SJCRH30 (cell line): Measurements from ENCODE around the gene TOR4A. TPM values are rescaled to one million over a fixed set of nuclear protein-coding genes. Genes with fewer than 3 reads are reported as not detected.
"Not testable (repeated sequence)": the region's sequence is repeated elsewhere in the genome, so short reads cannot be mapped to it uniquely, and the experiment has no call there.

ENCODE experiments used
- DNase-seq, 2 experiments: peaks; one replicate each; pipeline ENCODE4 v3.0.0-alpha.2; 2015 to 2020
- H3K27ac ChIP-seq: fragments of 250-450 bp; sonication (Bioruptor Pico); 2 replicates; pipeline ENCODE4 v1.5.1; 2020; ENCODE audit warnings: mild to moderate bottlenecking, moderate library complexity
- H3K27me3 ChIP-seq: fragments of 250-450 bp; sonication (Bioruptor Pico); 2 replicates; pipeline ENCODE4 v1.5.1; 2020; ENCODE audit warnings: mild to moderate bottlenecking, moderate library complexity
- H3K36me3 ChIP-seq: fragments of 250-450 bp; sonication (Bioruptor Pico); 2 replicates; pipeline ENCODE4 v1.5.1; 2020; ENCODE audit warnings: mild to moderate bottlenecking, moderate library complexity
- H3K4me1 ChIP-seq: fragments of 250-450 bp; sonication (Bioruptor Pico); 2 replicates; pipeline ENCODE4 v1.5.1; 2020; ENCODE audit warnings: mild to moderate bottlenecking, moderate library complexity
- H3K4me3 ChIP-seq: fragments of 250-450 bp; sonication (Bioruptor Pico); 2 replicates; pipeline ENCODE4 v1.5.1; 2020; ENCODE audit warnings: mild to moderate bottlenecking, moderate library complexity
- H3K9me3 ChIP-seq: fragments of 250-450 bp; sonication (Bioruptor Pico); replicated peaks from 2 replicates; pipeline ENCODE4 v1.5.1; 2020; ENCODE audit warnings: mild to moderate bottlenecking, moderate library complexity
- total RNA-seq: library from RNA; depleted of rRNA; stranded (reverse); fragments of >200 nt; shearing (Covaris generic); gene quantifications from 2 replicates; pipeline ENCODE4 v1.2.3, GENCODE V29; 2014

TOR4A gene
- total RNA-seq, 1 experiment from 2014 or later, result 4.0 TPM

DNA sequence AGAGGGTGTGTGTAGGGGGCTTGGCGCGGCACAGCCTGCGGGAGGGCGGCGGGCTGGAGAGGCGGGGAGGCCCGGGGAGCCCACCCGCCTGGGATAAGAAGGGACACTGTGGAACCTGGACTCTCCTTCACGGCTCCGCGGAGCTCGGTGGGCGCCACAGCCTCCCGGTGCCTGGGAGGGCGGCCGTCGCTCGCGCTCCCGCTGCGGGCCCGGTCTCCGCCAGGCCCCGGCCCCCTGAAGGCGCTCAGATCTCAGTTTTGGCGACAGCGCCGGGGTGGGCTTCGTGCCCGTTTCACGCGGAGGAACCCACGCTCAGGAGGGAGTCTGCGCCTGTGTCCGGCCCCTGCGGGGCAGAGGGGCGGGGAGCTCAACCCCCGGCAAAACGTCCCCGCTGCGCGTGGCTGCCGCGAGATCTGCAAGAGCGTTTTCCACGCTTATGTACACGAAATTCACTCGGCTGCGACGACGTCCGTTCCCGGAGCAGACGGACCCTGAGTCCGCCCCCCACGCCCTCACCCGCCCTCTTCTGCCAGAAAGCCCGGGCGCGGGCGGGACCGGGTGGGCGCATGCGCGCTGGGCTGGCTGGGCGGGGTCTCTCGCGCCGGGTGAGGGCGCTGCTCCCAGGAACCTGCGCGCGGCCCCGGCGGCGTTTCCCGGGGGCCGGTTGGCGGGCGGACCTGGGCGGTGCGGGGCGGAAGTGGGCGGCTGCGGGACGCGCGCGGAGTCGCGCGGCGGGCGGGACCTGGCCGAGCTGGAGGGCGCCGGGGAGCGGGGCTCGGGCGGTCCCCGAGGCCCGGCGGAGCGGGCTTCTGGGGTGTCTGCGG, 22.7 kb upstream of the TOR4A start, which contains the start of gene NELFB:
TSS of gene NELFB (plus strand) at position 704 of the 824 bp plus-strand sequence.
- Histone ChIP-seq H3K4me1 (peaks cover 8% of the 10 kb centered on the region), H3K27me3 (peaks cover 4% of the 10 kb centered on the region), H3K36me3 (peaks cover 9% of the 10 kb centered on the region; the same call in 1 of the 2 replicates), H3K9me3 (no peaks in the 10 kb centered on the region), H3K27ac (peak within 1 kb of the TSS; percentile 37; the same call in 1 of the 2 replicates), H3K4me3 (peak within 1 kb of the TSS; percentile 98)
- DNase-seq, result peak; percentile 93 to 94

DNA sequence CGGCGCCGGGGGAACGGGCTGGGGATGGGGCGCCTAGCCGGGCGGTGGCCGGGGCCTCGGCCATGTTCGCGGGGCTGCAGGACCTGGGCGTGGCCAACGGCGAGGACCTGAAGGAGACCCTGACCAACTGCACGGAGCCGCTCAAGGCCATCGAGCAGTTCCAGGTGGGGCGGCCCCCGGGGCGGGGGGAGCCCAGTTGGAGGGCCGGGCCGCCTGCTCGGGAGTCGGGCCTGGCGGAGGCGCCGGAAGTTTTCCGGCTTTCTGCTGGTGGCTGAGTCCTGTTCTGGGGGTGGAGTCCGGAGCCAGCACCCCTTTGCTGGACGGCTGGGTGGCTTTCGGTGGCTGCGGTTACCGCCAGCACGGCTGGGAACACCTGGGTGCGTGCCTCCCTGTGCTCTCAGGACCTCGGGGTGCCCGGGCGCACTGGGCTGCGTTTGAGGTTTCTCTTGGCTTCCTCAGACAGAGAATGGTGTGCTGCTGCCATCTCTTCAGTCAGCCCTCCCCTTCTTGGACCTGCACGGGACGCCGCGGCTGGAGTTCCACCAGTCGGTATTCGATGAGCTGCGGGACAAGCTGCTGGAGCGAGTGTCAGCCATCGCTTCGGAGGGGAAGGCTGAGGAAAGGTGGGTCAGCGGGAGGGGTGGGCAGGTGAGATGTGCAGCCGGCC, 21.9 kb upstream of the TOR4A start:
- no peaks in the 10 kb centered on the region; the same call in 1 of the 2 replicates for H3K27me3 ChIP-seq
- H3K27ac ChIP-seq, result peak overlapping the region; percentile 37; the same call in 1 of the 2 replicates
- H3K4me3 ChIP-seq, result peak overlapping the region; percentile 98
- peaks cover 11% of the 10 kb centered on the region; the same call in 1 of the 2 replicates for H3K36me3 ChIP-seq
- peak; percentile 67 to 73 for DNase-seq
- no peaks in the 10 kb centered on the region for H3K9me3 ChIP-seq
- peaks cover 8% of the 10 kb centered on the region for H3K4me1 ChIP-seq

DNA sequence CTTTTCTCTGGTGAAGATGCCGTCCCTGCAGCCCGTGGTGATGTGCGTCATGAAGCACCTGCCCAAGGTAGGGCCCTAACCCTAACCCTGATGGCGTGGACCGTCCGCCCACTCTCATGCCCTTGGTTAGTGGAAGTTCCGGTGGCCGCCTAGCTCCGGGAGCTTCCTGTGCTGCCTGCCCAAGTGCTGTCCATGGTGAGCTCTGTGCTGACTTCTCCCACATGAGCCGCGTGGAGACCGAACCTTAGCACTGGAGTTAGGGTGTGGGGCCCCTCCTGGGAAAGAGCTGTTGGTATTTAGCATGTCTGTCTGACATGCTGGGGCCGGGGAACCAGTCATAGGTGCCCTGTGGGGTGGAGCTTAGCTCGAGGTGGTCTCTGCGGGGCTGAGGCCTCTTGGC, 21.2 kb upstream of the TOR4A start:
- H3K27ac ChIP-seq, result no peak overlapping the region
- no peaks in the 10 kb centered on the region for H3K9me3 ChIP-seq
- H3K36me3 ChIP-seq, result peaks cover 11% of the 10 kb centered on the region; the same call in 1 of the 2 replicates
- no peak for DNase-seq
- H3K4me1 ChIP-seq, result peaks cover 8% of the 10 kb centered on the region
- no peaks in the 10 kb centered on the region for H3K27me3 ChIP-seq
- peak overlapping the region; percentile 98; the same call in 1 of the 2 replicates for H3K4me3 ChIP-seq

DNA sequence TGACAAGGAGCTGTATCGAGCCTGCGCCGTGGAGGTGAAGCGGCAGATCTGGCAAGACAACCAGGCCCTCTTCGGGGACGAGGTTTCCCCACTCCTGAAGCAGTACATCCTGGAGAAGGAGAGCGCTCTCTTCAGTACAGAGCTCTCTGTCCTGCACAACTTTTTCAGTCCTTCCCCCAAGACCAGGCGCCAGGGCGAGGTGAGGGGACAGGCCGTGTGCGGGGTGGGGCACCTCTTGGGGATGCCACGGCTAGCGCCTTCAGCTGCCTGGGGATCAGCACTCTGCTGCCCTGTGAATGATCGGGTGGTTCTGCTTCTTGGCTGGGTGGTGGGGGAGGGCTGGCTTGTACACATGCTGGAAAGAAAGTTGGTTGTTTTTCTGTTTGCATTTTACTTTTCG, 20.7 kb upstream of the TOR4A start:
- Histone ChIP-seq H3K4me1 (peaks cover 8% of the 10 kb centered on the region), H3K4me3 (no peak overlapping the region), H3K27ac (no peak overlapping the region), H3K9me3 (no peaks in the 10 kb centered on the region), H3K27me3 (no peaks in the 10 kb centered on the region), H3K36me3 (peaks cover 11% of the 10 kb centered on the region; the same call in 1 of the 2 replicates)
- no peak for DNase-seq

DNA sequence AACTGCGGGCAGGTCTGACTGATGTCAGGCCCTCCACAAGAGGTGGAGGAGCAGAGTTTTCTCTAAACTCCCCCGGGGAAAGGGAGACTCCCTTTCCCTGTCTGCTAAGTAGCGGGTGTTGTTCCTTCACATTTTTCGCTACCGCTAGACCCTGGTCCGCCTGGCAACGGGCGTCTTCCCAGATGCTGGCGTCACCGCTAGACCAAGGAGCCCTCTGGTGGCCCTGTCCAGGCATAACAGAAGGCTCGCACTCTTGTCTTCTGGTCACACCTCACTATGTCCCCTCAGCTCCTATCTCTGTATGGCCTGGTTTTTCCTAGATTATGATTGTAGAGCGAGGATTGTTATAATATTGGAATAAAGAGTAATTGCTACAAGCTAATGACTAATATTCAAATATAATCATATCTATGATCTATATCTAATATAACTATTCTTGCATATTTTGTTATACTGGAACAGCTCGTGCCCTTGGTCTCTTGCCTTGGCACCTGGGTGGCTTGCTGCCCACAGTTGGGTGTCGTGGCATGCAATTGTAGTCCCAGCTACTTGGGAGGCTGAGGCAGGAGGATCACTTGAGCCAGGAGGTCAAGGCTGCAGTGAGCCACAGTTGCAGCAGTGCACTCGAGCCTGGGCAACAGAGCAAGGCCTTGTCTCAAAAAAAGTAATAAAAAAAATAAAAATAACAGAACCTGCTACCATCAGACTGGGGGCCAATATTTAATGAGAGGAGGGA, 15.2 kb upstream of the TOR4A start:
- not testable (repeated sequence) for H3K4me3 ChIP-seq, H3K27ac ChIP-seq, DNase-seq, H3K27me3 ChIP-seq, H3K4me1 ChIP-seq, H3K9me3 ChIP-seq
- H3K36me3 ChIP-seq, result peaks cover 38% of the 10 kb centered on the region

DNA sequence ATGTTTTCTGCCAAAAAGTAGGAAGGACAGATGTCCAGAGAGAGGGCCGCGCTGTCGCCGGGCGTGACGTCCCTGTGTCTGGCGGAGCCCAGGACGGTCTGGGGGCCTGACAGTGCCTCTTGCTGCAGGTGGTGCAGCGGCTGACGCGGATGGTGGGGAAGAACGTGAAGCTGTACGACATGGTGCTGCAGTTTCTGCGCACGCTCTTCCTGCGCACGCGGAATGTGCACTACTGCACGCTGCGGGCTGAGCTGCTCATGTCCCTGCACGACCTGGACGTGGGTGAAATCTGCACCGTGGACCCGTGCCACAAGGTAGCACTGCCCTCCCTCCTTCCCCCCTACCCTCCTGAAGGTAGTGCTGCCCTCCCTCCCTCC, 14.6 kb upstream of the TOR4A start:
- DNase-seq, result no peak
- no peaks in the 10 kb centered on the region for H3K4me1 ChIP-seq
- H3K36me3 ChIP-seq, result peaks cover 42% of the 10 kb centered on the region
- no peaks in the 10 kb centered on the region for H3K9me3 ChIP-seq
- H3K4me3 ChIP-seq, result no peak overlapping the region
- H3K27ac ChIP-seq, result no peak overlapping the region
- H3K27me3 ChIP-seq, result no peaks in the 10 kb centered on the region

DNA sequence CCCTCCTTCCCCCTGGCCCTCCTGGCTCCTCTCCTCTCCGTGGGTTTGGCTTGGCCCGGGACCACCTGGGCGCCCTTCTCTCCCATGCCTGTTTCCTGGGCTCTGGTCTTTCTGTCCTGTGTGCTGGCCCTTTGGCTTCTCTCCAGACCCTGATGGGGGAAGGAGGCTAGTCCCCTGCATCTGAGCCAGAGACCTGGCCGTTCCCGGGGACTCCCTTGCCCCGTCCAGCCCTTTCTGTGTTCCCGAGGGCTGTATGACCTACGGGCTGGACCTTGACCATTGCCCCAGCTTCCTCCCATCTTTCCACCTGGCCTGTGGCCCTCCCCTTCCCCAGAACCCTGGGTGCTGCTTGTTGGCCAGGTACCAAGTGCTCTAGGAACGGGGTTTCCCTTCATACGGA, 14.0 kb upstream of the TOR4A start:
- H3K36me3 ChIP-seq, result peaks cover 44% of the 10 kb centered on the region

DNA sequence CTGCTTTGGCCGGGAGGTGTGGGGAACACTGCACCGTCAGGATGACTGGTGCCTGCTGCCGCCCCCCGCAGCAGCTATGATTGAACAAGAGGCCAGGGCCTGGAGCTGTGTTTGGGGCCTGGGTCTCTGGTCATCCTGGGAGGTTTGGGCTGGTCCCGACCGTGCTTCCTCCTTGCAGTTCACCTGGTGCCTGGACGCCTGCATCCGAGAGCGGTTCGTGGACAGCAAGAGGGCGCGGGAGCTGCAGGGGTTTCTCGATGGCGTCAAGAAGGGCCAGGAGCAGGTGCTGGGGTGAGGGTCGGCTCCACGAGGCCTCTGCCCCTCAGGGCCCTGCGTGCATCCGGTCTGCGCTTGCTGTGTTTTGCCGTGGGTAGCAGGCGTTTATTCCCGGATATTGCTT, 13.5 kb upstream of the TOR4A start:
- Histone ChIP-seq H3K27ac (no peak overlapping the region), H3K9me3 (no peaks in the 10 kb centered on the region), H3K27me3 (no peaks in the 10 kb centered on the region), H3K36me3 (peaks cover 39% of the 10 kb centered on the region), H3K4me1 (no peaks in the 10 kb centered on the region), H3K4me3 (no peak overlapping the region)
- DNase-seq, result no peak

More for the DNA sequence above, 14.0 kb upstream of the TOR4A start:
- no peak for DNase-seq
- H3K4me1 ChIP-seq, result no peaks in the 10 kb centered on the region
- H3K9me3 ChIP-seq, result no peaks in the 10 kb centered on the region
- H3K27ac ChIP-seq, result no peak overlapping the region
- no peak overlapping the region for H3K4me3 ChIP-seq
- no peaks in the 10 kb centered on the region for H3K27me3 ChIP-seq

DNA sequence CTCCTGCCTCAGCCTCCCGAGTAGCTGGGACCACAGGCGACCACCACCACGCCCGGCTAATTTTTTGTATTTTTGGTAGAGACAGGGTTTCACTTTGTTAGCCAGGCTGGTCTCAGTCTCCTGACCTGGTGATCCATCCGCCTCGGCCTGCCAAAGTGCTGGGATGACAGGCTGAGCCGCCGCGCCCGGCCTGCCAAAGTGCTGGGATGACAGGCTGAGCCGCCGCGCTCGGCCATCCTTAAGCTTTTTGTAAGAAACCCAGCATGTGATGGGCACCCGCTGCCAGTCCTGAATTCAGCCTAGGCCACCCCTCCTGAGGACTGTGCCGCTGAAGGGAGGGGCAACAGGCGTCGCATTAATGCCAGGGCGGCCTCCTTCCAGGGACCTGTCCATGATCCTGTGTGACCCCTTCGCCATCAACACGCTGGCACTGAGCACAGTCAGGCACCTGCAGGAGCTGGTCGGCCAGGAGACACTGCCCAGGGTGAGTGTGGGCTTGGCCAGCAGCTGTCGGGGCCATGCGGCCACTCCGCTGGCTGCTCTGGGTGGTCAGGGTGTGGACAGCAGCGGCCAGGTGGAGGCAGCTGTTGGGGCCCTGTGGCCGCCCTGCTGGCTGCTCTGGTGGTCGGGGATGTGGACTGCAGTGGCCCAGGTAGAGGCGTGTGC, 11.9 kb upstream of the TOR4A start:
- DNase-seq, result no peak
- Histone ChIP-seq H3K4me1 (no peaks in the 10 kb centered on the region), H3K27me3 (no peaks in the 10 kb centered on the region), H3K27ac (no peak overlapping the region), H3K36me3 (peaks cover 41% of the 10 kb centered on the region), H3K4me3 (no peak overlapping the region), H3K9me3 (no peaks in the 10 kb centered on the region)

DNA sequence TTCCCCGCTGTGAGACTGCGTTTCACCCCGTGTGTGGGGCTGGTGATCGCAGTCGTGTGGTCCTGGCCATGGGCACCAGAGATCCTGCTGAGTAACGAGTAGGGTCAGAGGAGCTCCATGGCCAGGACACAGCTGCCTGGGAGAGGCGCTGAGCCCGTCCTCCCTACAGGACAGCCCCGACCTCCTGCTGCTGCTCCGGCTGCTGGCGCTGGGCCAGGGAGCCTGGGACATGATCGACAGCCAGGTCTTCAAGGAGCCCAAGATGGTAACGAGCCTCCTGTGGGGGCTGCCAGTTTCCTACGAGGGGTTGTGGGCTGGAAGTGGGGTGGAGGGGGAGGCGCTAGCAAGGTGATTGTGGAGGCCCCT, 11.4 kb upstream of the TOR4A start:
- Histone ChIP-seq H3K9me3 (no peaks in the 10 kb centered on the region), H3K27ac (no peak overlapping the region), H3K4me1 (no peaks in the 10 kb centered on the region), H3K4me3 (no peak overlapping the region), H3K36me3 (peaks cover 41% of the 10 kb centered on the region), H3K27me3 (no peaks in the 10 kb centered on the region)
- DNase-seq, result no peak

DNA sequence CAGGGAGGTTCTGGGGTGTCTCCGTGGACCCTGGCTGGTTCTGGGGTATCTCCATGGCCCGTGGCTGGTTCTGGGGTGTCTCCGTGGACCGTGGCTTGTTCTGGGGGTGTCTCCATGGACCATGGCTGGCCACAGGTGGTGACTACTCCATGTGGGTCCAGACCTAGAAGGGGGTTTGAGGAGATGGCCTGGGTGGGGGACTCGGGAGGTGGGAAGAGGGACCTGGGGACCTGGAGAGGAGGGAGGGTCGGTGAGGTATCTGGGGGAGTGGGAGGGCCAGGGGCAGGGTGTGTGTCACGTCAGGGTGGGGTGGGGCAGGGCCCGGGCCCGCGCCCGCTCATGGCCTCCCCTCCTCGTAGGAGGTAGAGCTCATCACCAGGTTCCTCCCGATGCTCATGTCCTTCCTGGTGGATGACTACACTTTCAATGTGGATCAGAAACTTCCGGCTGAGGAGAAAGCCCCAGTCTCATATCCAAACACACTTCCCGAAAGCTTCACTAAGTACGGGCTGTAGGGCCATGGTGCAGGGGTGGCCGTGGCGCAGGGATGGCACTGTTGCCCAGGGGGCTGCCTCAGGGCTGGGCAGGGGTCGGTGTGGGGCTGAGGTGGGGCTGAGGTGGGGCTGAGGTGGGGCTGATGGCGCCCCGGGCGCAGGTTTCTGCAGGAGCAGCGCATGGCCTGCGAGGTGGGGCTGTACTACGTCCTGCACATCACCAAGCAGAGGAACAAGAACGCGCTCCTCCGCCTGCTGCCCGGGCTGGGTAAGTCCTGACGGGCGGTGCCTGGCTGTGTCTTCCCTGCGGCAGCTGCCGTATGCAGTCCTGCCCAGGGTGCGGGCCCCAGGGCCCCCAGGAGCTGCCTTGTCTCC, 10.7 kb upstream of the TOR4A start:
- Histone ChIP-seq H3K4me3 (no peak overlapping the region), H3K27ac (no peak overlapping the region), H3K27me3 (no peaks in the 10 kb centered on the region), H3K36me3 (peaks cover 41% of the 10 kb centered on the region), H3K9me3 (no peaks in the 10 kb centered on the region), H3K4me1 (no peaks in the 10 kb centered on the region)
- no peak for DNase-seq

DNA sequence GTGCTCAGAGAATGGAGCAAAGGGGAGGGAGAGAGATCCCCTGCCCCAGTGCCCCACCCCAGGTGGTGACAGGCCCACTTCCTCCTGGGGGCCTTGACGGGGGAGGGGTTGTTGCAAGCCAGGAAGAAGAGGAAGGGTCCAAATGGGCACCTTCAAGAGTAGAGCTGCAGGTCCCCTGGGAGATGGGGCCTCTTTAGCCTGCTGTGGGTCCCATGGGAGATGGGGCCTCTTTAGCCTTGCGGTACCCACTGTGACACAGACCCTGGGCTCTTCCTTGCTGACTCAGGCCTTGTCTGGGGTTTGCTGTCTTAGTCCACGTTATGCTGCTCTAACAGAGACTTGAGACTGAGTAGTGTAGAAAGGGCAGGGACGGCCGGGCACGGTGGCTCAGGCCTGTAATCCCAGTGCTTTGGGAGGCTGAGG, 9.6 kb upstream of the TOR4A start:
- Histone ChIP-seq H3K36me3 (peaks cover 43% of the 10 kb centered on the region), H3K4me1 (no peaks in the 10 kb centered on the region), H3K9me3 (no peaks in the 10 kb centered on the region), H3K27ac (no peak overlapping the region), H3K27me3 (no peaks in the 10 kb centered on the region), H3K4me3 (no peak overlapping the region)
- no peak for DNase-seq

DNA sequence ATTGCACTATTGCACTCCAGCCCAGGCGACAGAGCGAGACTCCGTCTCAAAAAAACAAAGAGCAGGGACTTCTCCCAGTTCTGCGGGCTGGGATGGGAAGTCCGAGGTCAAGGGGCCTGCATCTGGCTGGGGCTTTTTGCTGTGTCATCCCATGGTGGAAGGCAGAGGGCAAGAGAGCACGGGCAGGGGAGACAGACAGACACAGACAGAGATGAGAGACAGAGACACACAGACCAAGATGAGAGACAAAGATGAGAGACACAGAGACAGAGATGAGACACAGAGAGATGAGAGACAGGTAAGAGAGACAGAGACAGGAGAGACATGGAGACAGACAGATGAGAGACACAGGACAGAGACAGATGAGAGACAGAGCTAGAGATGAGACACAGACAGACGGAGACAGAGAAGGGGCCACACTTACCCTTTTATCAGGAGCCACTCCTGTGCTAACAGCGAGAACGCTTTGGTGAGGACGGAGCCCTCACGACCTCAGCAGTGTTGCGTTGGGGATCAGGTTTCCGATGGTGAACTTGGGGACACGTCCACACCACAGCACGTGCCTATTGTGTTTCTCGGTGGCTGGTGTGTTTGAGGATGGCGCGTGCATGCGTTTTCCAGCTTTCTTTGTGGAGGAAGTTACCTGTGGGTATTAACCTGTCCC, 8.9 kb upstream of the TOR4A start:
- Histone ChIP-seq H3K4me3 (no peak overlapping the region), H3K27me3 (no peaks in the 10 kb centered on the region), H3K36me3 (peaks cover 44% of the 10 kb centered on the region), H3K9me3 (no peaks in the 10 kb centered on the region), H3K4me1 (no peaks in the 10 kb centered on the region), H3K27ac (no peak overlapping the region)
- DNase-seq, result no peak
